ENCODE measurements around the gene CHRDL2.
"Not testable (repeated sequence)": the region's sequence is repeated elsewhere in the genome, so short reads cannot be mapped to it uniquely, and the experiment has no call there.

CHRDL2 gene

DNA sequence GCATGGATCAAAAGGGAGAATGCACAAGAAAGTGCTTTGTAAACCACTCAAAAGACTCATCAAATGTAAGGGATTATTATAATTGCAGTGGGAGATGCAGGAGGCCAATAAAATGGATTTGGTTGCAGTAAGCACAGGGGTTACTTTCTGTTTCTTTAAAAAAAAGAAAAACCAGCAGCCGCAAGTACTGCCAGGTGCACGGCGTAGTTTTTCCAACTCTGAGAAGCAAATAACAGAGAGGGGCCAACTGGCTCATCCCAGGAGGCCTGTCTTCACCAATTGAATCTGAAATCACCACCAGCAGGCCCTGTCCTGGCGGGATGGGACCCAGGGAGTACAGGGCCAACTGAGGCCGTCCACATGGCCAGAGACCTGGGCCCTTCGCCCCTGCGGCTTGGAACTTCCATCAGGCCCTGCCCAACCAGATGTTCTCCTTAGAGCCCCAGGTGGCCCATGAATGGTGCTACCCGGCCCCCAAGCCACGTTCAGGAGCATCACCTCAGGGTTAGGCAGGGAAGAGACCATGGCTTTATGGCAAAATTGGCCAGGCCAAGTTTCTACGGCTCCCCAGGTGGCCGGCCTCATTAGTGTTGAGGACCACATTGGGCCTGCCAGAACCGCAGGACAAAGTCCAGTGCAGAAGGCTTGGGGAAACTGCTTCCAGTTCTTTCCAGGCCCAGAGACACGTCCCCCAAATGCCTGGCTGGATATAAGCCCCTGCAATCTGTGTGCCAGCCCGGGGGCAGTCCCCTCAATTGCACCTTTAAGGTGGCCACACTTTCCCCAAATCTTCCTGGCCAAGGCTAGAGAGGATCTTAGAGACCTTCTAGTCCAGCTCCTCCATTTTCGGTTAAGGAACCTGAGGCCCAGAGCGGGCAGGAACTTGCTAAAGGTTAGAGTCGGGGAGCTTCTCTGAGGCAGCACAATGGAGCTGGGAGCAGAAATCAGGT is 61.7 kb downstream of the CHRDL2 start:
- no peak for DNase-seq (ENCODE audit: low spot score)

DNA sequence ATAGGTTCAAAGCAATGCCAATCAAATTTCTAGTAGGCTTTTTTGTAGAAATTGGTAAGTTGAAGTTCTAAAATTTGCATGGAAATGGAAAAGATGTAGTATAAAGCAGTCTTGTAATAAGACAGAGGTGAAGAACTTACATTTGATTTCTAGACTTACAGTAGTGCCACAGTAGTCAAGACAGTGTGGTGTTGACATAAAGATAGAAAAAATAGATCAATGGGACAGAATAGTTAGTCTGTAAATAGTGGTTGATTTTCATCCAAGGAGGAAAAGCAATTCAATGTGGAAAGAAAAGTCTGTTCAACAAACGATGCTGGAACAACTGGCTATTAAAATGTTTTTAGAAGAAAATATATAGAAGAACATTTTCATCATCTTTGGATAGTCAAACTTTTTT is 67.9 kb downstream of the CHRDL2 start:
- DNase-seq (ENCODE audit: low spot score) = no peak

DNA sequence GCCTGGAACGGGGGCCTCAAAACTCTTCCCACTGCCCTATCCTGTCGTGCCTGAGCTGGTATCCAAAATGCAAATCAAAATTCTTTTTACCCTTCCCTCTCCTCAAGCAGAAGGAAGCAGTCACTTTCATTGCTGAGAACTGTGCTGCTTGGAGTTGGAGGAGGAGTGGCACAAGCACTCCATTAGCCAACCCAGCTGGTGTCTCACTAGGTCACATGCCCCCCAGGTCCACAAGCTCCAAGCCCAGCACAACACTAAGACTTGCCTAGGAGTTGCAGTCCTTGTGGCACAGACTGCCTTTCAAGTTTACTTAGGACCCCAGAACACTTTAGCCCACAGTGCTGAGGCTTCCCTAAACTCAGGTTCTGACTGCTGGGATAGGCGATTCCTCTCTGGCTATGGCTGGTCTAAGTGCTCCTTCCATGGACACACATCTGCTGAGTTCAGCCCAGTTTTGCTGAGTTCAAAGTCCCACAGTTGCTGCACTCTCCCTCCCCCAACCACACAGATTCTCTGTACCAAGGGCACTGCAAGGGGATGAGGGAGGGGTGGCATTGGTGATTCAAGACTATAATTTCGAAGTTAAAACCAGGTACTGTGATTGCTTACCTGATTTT is 68.6 kb downstream of the CHRDL2 start:
- DNase-seq (ENCODE audit: low spot score) = no peak

DNA sequence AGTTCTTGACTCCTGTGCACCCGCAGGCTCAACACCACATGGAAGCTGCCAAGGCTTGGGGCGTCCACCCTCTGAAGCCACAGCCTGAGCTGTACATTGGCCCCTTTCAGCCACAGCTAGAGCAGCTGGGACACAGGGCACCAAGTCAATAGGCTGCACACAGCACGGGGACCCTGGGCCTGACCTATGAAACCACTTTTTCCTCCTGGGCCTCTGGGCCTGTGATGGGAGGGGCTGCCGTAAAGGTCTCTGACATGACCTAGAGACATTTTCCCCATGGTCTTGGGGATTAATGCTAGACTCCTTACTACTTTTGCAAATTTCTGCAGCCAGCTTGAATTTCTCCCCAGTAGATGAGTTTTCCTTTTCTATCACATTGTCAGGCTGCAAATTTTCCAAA is 72.1 kb downstream of the CHRDL2 start:
- DNase-seq (ENCODE audit: low spot score) = not testable (repeated sequence)

DNA sequence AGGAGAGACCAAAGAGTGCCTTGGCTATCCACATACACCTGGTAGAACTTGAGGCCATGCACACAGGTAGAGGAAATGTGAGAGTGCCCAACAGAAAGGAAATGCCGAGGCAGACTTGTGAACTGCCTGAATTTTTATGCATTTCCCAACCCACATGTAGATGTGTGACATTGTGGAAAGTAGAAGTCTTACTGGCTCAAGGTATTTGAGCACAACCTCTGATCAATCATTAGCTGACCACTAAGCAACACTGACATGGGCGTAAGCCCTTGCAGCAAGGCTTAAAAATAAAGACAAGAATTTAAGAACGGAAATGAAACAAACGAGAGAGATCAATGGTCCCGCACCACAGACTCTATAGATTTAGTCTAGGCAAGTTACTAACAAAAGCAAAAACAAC is 76.2 kb downstream of the CHRDL2 start:
- no peak for DNase-seq (ENCODE audit: low spot score)

DNA sequence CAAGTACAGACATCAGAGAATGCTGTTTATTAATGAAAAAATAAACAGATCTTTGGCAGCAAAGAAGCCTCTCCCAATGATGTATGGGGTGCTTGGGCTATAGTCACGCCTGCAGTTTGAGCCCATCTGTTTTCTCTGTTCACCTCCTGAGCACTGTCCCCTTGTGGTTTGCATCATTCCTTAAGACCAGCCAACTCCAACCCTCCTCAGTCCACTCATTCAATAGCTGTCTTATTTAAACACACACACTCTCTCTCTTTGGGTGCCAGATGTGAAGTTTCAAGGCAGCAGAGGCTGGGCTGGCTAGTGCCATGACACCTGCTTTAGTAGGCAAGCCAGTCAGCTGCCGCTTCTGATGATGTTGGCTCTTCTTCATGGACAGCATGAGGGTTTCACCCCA is 80.7 kb downstream of the CHRDL2 start:
- DNase-seq (ENCODE audit: low spot score) = no peak

DNA sequence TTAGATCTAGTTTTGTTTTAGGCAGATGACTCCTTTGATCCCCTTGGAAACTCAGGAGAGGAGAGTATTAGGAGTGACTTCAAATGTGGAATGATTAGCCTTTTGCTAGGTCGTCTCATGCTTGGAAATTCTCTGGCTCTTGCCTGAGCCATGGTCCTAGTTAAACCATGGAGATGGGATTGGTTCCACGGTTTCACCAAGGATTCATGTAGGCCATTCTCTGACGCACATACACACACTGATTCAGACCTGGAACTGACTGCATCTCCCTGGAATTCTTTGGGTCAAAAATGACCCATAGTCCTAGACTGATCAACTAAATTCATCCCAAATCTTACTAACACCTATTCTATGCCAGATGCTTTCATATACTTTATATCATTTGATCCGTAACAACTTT is 82.3 kb downstream of the CHRDL2 start:
- no peak for DNase-seq (ENCODE audit: low spot score)

DNA sequence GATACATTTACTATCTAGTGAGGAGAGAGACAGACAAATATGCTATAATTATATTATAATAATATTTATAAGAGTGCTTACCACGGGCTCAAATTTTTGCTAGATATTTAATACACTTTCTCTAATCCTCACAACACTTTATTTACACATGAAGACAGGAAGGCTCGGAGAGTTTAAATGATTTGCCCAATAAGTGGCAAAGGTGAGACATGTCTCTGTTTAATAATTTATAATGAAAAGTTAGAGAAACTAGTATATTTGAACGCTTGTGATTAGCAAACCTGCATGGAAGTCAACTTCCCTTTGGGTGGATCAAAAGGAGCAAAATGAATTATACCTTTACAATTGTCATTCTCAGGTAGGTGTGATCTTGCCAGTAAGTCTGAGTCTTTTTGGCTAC is 83.4 kb downstream of the CHRDL2 start:
- DNase-seq (ENCODE audit: low spot score) = no peak

DNA sequence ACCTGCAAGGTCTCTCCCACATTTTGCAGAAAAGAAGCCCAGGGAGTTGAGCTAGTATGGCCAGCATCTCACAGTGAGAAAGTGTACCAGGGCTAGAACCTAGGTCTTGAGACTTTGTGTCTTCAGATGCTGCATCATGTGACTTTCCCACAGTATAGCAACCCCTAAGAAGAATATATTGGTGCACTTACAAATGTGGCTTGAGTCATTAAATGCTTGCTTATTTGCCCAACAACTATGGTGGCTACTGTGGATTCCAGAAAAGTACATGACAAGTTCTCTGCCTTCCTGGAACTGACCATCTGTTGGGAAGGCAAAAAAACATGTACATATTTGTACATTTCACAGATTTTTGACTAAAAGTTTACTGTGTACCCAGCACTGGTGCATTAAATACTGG is 83.8 kb downstream of the CHRDL2 start:
- DNase-seq (ENCODE audit: low spot score) = no peak

DNA sequence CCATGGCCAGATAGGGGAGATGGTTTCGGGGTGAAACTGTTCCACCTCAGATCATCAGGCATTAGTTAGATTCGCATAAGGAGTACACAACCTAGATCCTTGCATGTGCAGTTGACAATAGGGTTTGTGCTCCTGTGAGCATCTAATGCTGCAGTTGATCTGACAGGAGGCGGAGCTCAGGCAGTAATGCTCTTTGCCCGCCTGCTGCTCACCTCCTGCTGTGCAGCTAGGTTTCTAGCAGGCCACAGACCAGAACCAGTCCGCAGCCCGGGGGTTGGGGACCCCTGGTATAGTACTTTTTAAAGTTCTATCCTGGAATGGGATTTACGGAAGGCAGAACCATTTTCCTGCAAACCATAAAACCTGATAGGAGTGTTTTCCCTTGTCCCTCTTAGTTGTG is 84.3 kb downstream of the CHRDL2 start:
- DNase-seq (ENCODE audit: low spot score) = no peak
